Activated naive CD4-positive, alpha-beta T cell treated with anti-CD3 and anti-CD28 coated beads, Interleukin-2, amount 10 ng/mL, durations not matched to agents 7 days and 5 days (primary cell): ENCODE data around the gene RFX3.

Source experiments
- CTCF ChIA-PET: fragments of 350-600 bp; sonication (Branson Sonifier 250); formaldehyde crosslinking; loops from one replicate; lab custom pipeline; 2021; ENCODE audit warnings: antibody characterized with exemption; lab: Charles Lee
- DNase-seq: peaks from one replicate; pipeline ENCODE4 v3.0.0-alpha.2; 2020
- H3K27ac Mint-ChIP-seq: one replicate; pipeline ENCODE4 v1.8.0; 2021; ENCODE audit warnings: mild to moderate bottlenecking, moderate library complexity, mixed read lengths
- H3K27me3 Mint-ChIP-seq: one replicate; pipeline ENCODE4 v1.8.0; 2021; ENCODE audit warnings: mild to moderate bottlenecking, mixed read lengths
- H3K36me3 Mint-ChIP-seq: one replicate; pipeline ENCODE4 v1.8.0; 2021; ENCODE audit warnings: mixed read lengths
- H3K4me1 Mint-ChIP-seq: one replicate; pipeline ENCODE4 v1.8.0; 2021; ENCODE audit warnings: mixed read lengths
- H3K4me3 Mint-ChIP-seq: one replicate; pipeline ENCODE4 v1.8.0; 2021; ENCODE audit warnings: mild to moderate bottlenecking, moderate library complexity, mixed read lengths
- H3K9me3 Mint-ChIP-seq: one replicate; pipeline ENCODE4 v1.8.0; 2021; ENCODE audit warnings: mixed read lengths

RFX3 gene

DNA sequence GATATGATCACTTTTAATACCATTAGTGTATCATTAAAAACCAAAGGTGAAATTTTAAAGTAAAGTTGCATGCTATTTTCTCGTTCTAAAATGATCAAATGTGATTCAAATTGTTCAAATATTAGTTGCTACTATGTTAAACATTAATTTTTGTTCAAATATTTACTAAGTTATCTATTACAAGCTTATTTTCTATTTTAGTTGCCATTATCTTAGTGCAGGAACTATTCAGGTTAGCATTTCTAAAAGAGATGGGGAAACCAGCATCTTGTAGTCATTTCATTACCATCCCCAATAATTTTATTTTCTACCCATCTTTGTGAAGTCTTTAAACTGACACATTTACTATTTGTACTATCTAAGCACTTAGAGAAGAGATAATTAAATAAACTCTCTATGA is 166.0 kb downstream of the RFX3 start:
- no peak for DNase-seq
- CTCF ChIA-PET = no interaction called here
- Mint-ChIP-seq H3K27ac (no peak overlapping the region), H3K27me3 (no peaks in the 10 kb centered on the region), H3K4me3 (no peak overlapping the region), H3K9me3 (peaks cover 4% of the 10 kb centered on the region), H3K4me1 (peaks cover 4% of the 10 kb centered on the region), H3K36me3 (peaks cover 4% of the 10 kb centered on the region)

DNA sequence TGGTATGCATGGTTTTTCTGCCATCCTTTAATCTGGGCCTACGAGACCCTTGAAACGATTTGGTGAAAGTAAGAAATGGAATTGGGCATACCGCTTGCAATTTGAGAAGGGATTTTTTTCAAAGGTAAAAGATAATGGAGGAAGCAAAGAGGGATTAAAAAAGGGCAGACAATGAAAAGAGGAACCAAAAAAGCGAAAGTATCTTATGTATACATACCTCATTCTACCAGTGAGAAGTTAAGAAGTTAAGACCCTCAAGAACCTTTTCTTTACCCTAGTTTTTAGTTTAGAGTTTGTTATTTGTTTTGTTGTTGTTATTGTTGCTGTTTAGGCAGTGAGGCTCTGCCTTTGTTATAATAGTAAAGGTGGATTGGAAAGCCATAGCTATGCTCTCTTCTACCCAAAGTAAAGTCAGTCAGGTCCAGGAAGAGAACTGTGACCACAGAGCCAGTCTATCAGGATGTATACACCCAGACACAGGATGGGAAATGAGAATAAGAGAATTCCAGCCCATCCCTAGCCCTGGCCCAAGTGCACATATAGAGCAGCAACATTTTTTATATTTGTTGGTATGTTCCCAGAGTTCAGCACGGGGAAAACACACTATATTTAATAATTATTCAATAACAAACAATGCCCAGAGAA is 166.6 kb downstream of the RFX3 start:
- Mint-ChIP-seq H3K9me3 (peaks cover 4% of the 10 kb centered on the region), H3K27ac (peak overlapping the region; percentile 24)

DNA sequence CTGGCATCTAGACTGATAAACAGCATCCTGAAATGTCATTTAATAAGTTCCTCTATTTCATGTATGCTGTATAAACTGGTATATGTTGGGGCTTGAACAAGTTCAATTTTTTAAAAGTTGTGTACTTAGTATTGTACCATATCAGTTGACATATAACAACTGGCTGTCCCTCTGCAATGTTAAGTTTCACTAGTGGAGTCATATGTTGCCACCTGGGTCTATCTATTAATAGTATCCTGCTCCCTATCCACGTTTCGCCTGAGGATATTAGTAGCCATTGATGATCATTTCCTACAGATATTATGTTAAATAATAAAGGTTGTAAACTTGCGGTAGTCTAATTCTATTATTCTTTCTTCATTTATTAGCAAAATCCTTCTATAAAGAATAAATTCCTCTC is 177.6 kb downstream of the RFX3 start:
- H3K36me3 Mint-ChIP-seq = peaks cover 1% of the 10 kb centered on the region
- no peaks in the 10 kb centered on the region for H3K4me1 Mint-ChIP-seq
- no peak overlapping the region for H3K27ac Mint-ChIP-seq
- no peak for DNase-seq
- H3K4me3 Mint-ChIP-seq = no peak overlapping the region
- H3K27me3 Mint-ChIP-seq = no peaks in the 10 kb centered on the region
- CTCF ChIA-PET = no interaction called here
- H3K9me3 Mint-ChIP-seq = peaks cover 4% of the 10 kb centered on the region

More for the DNA sequence above, 166.6 kb downstream of the RFX3 start:
- no peak for DNase-seq
- CTCF ChIA-PET = no interaction called here
- no peaks in the 10 kb centered on the region for H3K27me3 Mint-ChIP-seq
- no peak overlapping the region for H3K4me3 Mint-ChIP-seq
- peaks cover 4% of the 10 kb centered on the region for H3K36me3 Mint-ChIP-seq
- peaks cover 4% of the 10 kb centered on the region for H3K4me1 Mint-ChIP-seq

DNA sequence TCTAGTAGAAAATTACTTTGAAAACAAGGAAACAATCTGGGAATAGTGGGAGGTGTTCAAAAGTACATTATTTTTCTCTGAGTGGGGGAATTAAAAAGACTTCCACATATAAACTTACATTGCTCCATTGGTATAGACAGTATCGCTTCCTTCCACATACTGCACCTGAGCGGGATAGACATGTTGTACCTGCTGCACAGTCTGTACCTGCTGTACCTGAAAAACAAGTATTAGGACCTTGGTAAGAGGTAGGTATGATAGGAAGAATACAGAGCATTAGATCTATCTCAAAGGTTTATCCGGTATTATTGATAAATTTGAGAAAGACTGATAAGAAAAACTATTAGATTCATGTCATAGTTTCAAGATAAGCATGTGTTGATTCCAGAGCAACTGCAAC is 179.3 kb downstream of the RFX3 start:
- CTCF ChIA-PET = interaction anchor here (1.0 to 1.2 kb wide), 2 partner anchors 26 to 95 kb away, joined by 3 to 4 read pairs; no protein-coding TSS in a partner anchor
- no peaks in the 10 kb centered on the region for H3K36me3 Mint-ChIP-seq
- no peaks in the 10 kb centered on the region for H3K9me3 Mint-ChIP-seq
- no peak for DNase-seq
- no peak overlapping the region for H3K4me3 Mint-ChIP-seq
- no peak overlapping the region for H3K27ac Mint-ChIP-seq
- H3K27me3 Mint-ChIP-seq = no peaks in the 10 kb centered on the region
- no peaks in the 10 kb centered on the region for H3K4me1 Mint-ChIP-seq

GRCh38 chr9:3343671-3344070 is 182.1 kb downstream of the RFX3 start:
- no peaks in the 10 kb centered on the region for H3K4me1 Mint-ChIP-seq
- H3K27ac Mint-ChIP-seq = no peak overlapping the region
- DNase-seq = no peak
- CTCF ChIA-PET = no interaction called here
- no peak overlapping the region for H3K4me3 Mint-ChIP-seq
- no peaks in the 10 kb centered on the region for H3K27me3 Mint-ChIP-seq
- no peaks in the 10 kb centered on the region for H3K9me3 Mint-ChIP-seq
- no peaks in the 10 kb centered on the region for H3K36me3 Mint-ChIP-seq

DNA sequence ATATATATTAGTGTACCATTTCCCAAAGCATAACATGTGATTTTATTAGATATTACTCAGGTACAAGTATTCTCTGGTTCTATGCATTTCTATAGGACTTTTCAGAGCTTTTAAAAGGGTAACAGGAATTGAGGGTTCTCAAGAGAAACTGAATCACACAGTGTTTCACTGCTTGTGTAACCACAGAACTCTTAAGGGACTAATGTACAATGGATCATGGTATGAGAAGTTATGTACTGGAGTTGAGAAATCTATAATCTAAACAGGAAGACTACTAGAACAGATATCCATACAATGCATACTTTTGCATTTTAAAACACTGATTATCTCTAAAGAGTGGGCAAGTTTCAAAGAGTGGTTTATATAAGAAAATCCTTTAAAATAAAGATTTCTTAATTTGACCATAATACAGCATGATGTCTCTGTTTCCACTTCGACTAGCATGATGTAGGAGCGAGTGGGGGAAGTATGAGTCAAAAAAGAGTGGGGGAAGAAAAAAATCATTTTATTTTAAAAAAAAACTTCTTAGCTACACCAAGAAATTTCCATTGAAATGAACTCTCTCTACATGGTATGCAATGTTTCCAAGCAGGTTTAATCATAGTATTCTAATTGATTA is 183.5 kb downstream of the RFX3 start:
- Mint-ChIP-seq H3K27me3 (no peaks in the 10 kb centered on the region), H3K9me3 (no peaks in the 10 kb centered on the region), H3K36me3 (no peaks in the 10 kb centered on the region), H3K4me1 (peaks cover 6% of the 10 kb centered on the region), H3K4me3 (no peak overlapping the region), H3K27ac (no peak overlapping the region)
- CTCF ChIA-PET = no interaction called here
- no peak for DNase-seq

- DNase-seq = no peak
- H3K9me3 Mint-ChIP-seq = no peaks in the 10 kb centered on the region
- H3K27ac Mint-ChIP-seq = no peak overlapping the region
- no peaks in the 10 kb centered on the region for H3K36me3 Mint-ChIP-seq
- peaks cover 8% of the 10 kb centered on the region for H3K4me1 Mint-ChIP-seq
- no peaks in the 10 kb centered on the region for H3K27me3 Mint-ChIP-seq
- no peak overlapping the region for H3K4me3 Mint-ChIP-seq
- CTCF ChIA-PET = no interaction called here
Observed at GRCh38 chr9:3337515-3338225, 188.1 kb downstream of the RFX3 start.

DNA sequence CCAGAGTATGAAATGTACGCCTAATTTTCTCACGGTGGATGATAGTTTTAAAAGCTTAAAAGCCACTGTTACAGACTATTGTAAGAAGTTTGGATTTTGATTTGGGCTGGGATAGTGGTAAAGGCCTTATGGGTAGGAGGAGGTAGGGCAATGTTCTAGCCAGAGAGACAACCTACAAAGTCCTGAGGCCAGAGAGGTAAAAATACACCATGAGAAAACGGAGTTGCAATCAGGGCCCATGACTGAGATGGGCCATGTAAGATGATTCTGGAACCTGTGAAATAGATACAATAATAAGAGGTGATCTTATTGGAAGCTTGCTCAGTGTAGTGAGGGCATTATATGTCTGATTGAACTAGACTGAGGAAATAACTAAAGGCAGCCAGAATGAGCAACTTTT is 188.8 kb downstream of the RFX3 start:
- Mint-ChIP-seq H3K27me3 (no peaks in the 10 kb centered on the region), H3K4me3 (no peak overlapping the region), H3K27ac (no peak overlapping the region), H3K9me3 (no peaks in the 10 kb centered on the region), H3K36me3 (no peaks in the 10 kb centered on the region), H3K4me1 (peaks cover 8% of the 10 kb centered on the region)
- CTCF ChIA-PET = no interaction called here
- DNase-seq = no peak

GRCh38 chr9:3332802-3333201 is 193.0 kb downstream of the RFX3 start:
- DNase-seq = no peak
- Mint-ChIP-seq H3K4me1 (peaks cover 7% of the 10 kb centered on the region), H3K27ac (no peak overlapping the region), H3K27me3 (no peaks in the 10 kb centered on the region), H3K36me3 (no peaks in the 10 kb centered on the region), H3K9me3 (no peaks in the 10 kb centered on the region), H3K4me3 (no peak overlapping the region)
- CTCF ChIA-PET = interaction anchor here (0.9 kb wide), 1 partner anchor 108 kb away, joined by 3 read pairs; no protein-coding TSS in a partner anchor

DNA sequence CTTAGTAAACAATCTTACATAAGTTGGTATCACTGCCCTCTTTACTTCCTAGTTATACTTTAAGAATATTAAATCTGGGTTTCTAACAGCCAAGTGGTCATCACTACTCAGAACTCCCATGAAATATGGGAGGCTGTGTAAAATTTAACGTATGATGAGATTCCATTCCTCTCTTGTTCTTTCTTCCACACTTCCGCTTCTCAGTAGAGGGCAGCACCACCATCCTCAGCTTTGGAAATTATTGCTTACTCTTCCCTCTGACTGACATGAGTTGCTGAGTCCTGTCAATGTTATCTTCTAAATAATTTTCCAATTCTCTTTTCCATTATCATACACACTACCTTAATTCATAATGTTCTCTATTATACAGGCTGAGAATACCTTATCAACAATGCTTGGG is 194.0 kb downstream of the RFX3 start:
- Mint-ChIP-seq H3K4me3 (no peak overlapping the region), H3K4me1 (no peaks in the 10 kb centered on the region), H3K27me3 (no peaks in the 10 kb centered on the region), H3K36me3 (no peaks in the 10 kb centered on the region), H3K9me3 (no peaks in the 10 kb centered on the region), H3K27ac (no peak overlapping the region)
- CTCF ChIA-PET = interaction anchor here (0.9 to 1.8 kb wide), 2 partner anchors 56 to 110 kb away, joined by 3 to 18 read pairs; no protein-coding TSS in a partner anchor
- DNase-seq = no peak

GRCh38 chr9:3330792-3331420 is 194.9 kb downstream of the RFX3 start:
- Mint-ChIP-seq H3K9me3 (no peaks in the 10 kb centered on the region), H3K4me1 (no peaks in the 10 kb centered on the region), H3K27me3 (no peaks in the 10 kb centered on the region), H3K4me3 (no peak overlapping the region), H3K27ac (no peak overlapping the region), H3K36me3 (no peaks in the 10 kb centered on the region)
- CTCF ChIA-PET = interaction anchor here (0.8 to 1.8 kb wide), 6 partner anchors 55 to 125 kb away, joined by 3 to 18 read pairs (median 3); no protein-coding TSS in a partner anchor
- DNase-seq = no peak

GRCh38 chr9:3329361-3329760 is 196.4 kb downstream of the RFX3 start:
- H3K27ac Mint-ChIP-seq = no peak overlapping the region
- no peaks in the 10 kb centered on the region for H3K36me3 Mint-ChIP-seq
- no peak for DNase-seq
- CTCF ChIA-PET = no interaction called here
- no peaks in the 10 kb centered on the region for H3K27me3 Mint-ChIP-seq
- no peaks in the 10 kb centered on the region for H3K9me3 Mint-ChIP-seq
- no peak overlapping the region for H3K4me3 Mint-ChIP-seq
- H3K4me1 Mint-ChIP-seq = no peaks in the 10 kb centered on the region

DNA sequence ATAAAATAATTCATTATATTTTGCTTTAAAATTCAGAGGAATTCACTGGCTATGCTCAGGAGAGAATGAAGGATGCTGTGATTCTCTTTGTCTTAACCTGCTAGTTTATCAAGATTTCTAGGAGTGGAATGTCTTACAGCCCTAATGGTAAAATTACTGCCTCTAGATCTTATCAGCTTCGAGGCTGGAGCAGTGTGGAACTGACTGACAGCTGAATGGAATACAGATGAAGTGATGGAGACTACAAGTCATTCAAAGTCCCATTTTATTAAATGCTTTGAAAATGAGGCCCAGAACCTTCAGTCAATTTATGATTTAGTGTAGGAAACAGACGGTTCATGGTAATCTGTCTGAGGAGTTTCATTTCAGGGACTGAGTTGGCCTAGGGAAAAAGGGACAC is 202.1 kb downstream of the RFX3 start:
- H3K36me3 Mint-ChIP-seq = no peaks in the 10 kb centered on the region
- H3K27me3 Mint-ChIP-seq = no peaks in the 10 kb centered on the region
- CTCF ChIA-PET = interaction anchor here (0.7 kb wide), 1 partner anchor 11 kb away, joined by 3 read pairs; no protein-coding TSS in a partner anchor
- no peak for DNase-seq
- H3K27ac Mint-ChIP-seq = no peak overlapping the region
- no peaks in the 10 kb centered on the region for H3K4me1 Mint-ChIP-seq
- no peak overlapping the region for H3K4me3 Mint-ChIP-seq
- peaks cover 2% of the 10 kb centered on the region for H3K9me3 Mint-ChIP-seq

DNA sequence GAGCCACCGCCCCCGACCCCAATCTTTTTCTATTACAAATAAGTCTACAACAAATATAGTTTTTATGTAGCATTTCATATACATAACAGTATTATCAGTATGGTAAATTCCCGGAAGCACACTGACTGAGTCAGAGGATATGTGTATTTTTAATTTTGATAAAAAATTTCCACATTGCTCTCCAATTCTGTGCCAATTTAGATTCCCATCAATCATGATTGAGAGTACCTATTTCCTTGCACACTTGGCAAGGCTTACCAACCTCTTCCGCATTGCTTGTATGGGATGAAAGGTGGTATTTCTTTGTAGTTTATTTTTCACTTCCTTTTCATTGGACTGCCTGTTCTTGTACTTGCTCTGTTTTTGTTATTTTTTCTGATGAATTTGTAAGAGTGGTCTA is 204.6 kb downstream of the RFX3 start:
- Mint-ChIP-seq H3K36me3 (no peaks in the 10 kb centered on the region), H3K27ac (no peak overlapping the region), H3K27me3 (no peaks in the 10 kb centered on the region), H3K4me1 (no peaks in the 10 kb centered on the region), H3K4me3 (no peak overlapping the region), H3K9me3 (peaks cover 5% of the 10 kb centered on the region)
- CTCF ChIA-PET = no interaction called here
- no peak for DNase-seq
